Thoracic aorta (tissue), 2 donors: Measurements from ENCODE around the gene MAGI1. TPM values are rescaled to one million over a fixed set of nuclear protein-coding genes. Genes with fewer than 3 reads are reported as not detected.

Experiments
- ATAC-seq: fragments of 150-250 bp; one replicate; pipeline ENCODE4 v1.8.0; 2017; ENCODE audit warnings: low read depth; ENCODE audit not compliant: insufficient number of reproducible peaks, low FRiP score
- DNase-seq: peaks from one replicate; pipeline ENCODE4 v3.0.0-alpha.2; 2020; ENCODE audit warnings: low spot score
- H3K27ac ChIP-seq, 2 donors: fragments of 200-600 bp; sonication (generic); 1 replicate in 1 of 2; 2 replicates in 1 of 2; pipeline ENCODE4 v1.5.1; 2016; ENCODE audit warnings: mild to moderate bottlenecking in 2 of 2, moderate library complexity in 2 of 2
- H3K27me3 ChIP-seq: fragments of 200-600 bp; sonication (generic); replicated peaks from 2 replicates; pipeline ENCODE4 v1.6.0; 2016; ENCODE audit warnings: mild to moderate bottlenecking; ENCODE audit not compliant: insufficient read depth
- H3K36me3 ChIP-seq: fragments of 200-600 bp; sonication (generic); one replicate; pipeline ENCODE4 v1.5.1; 2016
- H3K4me1 ChIP-seq, 2 donors: fragments of 200-600 bp; sonication (generic); 1 replicate in 1 of 2; 2 replicates in 1 of 2; pipeline versions ENCODE4 v1.5.1 to v1.6.0; 2016; ENCODE audit warnings: low read depth in 2 of 2, mild to moderate bottlenecking in 1 of 2; ENCODE audit not compliant: control insufficient read depth in 1 of 2
- H3K4me3 ChIP-seq: fragments of 200-600 bp; sonication (generic); 2 replicates; pipeline ENCODE4 v1.5.1; 2016; ENCODE audit warnings: mild to moderate bottlenecking
- H3K9me3 ChIP-seq: fragments of 200-600 bp; sonication (generic); 2 replicates; pipeline ENCODE4 v1.5.1; 2016
- CTCF ChIP-seq: fragments of 200-600 bp; sonication (generic); IDR thresholded peaks from one replicate; pipeline ENCODE4 v1.5.1; 2019; ENCODE audit warnings: antibody characterized with exemption
- total RNA-seq, 2 donors: library from RNA; depleted of rRNA; stranded (reverse); fragments of >200 nt; gene quantifications; one replicate each; pipeline versions ENCODE4 v1.1.0 to v1.2.3, GENCODE V29; 2016

The MAGI1 gene
- total RNA-seq, 2 donors from 2014 or later = 48.2 to 88.5 TPM

DNA sequence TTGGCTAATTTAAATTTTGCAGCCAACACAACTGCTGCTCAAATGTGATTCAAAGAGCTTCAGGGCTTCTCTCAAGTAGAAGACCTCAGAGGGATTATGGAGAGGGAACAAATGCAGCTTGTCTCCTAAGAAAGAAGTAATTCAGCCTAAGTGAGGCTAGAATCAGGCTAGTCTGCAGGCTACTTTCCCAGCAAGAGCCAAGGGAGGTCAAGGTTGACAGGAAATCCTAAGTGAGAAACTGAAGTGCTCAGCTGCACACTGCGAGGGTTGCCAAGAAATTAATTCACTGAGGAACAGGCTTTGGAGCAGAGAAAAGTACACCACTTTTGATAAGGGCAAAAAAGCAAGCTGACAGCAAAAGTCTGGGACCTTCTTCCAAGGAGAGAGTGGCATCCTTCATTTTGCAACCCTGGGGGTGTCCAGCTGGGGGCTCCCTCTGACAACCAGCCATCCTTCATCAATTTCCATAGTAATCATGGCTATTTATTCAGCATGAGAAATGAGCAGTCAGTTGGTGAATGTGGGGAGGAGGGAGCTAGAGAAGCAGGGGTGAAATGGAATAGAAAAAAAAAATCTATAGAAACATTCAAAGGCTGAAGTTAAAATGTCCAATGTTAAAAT is 704.6 kb downstream of the MAGI1 start:
- TF ChIP-seq CTCF = no peak
- Histone ChIP-seq H3K27ac (no peak overlapping the region), H3K4me3 (no peak overlapping the region), H3K9me3 (no peaks in the 10 kb centered on the region), H3K27me3 (no peaks in the 10 kb centered on the region), H3K4me1 (no peaks in the 10 kb centered on the region), H3K36me3 (no peaks in the 10 kb centered on the region)
- ATAC-seq (no peak), DNase-seq (no peak)

DNA sequence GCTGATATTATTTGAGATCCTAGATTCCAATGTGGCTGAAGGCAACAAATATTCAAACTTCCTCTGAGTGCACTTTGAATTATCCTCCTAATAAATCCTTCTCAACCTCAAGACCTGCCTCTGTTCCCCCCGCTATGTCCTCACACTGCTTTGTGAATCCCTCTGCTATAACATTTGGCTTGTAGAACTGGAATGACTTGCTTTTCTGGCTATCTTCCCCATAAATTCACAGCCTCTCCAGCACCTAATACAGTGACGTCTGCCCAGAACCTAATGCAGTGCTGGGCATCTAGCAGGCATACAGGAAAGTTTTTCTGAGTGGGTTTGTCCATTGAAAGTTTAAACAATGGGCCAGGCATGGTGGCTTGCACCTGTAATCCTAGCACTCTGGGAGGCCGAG is 707.0 kb downstream of the MAGI1 start:
- H3K4me1 ChIP-seq = no peaks in the 10 kb centered on the region
- DNase-seq (no peak), ATAC-seq (no peak)
- H3K27me3 ChIP-seq = no peaks in the 10 kb centered on the region
- H3K9me3 ChIP-seq = no peaks in the 10 kb centered on the region
- TF ChIP-seq CTCF = no peak
- no peak overlapping the region for H3K4me3 ChIP-seq
- H3K27ac ChIP-seq = no peak overlapping the region
- no peaks in the 10 kb centered on the region for H3K36me3 ChIP-seq

GRCh38 chr3:65330072-65330471 is 708.6 kb downstream of the MAGI1 start:
- Histone ChIP-seq H3K36me3 (no peaks in the 10 kb centered on the region), H3K4me3 (no peak overlapping the region), H3K4me1 (no peaks in the 10 kb centered on the region), H3K27me3 (no peaks in the 10 kb centered on the region), H3K27ac (no peak overlapping the region), H3K9me3 (no peaks in the 10 kb centered on the region)
- TF ChIP-seq CTCF = no peak
- DNase-seq (no peak), ATAC-seq (no peak)

DNA sequence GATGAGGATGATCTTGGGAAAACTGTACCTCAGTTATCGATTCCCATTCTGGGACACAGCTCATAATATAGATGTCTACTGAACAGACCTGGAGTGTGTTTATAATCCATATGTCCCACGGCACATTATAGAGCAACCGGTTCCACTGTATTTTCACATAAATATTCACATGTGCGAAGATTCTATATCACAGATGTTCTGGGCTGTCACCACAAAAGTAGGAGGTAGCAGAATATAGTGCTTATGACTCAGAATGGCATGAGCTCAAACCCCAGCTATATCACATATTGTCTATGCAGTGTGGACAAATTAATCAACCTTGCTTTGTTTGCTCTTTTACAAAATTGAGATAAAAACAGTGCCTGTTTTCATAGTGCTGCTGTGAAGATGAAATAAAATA is 710.6 kb downstream of the MAGI1 start:
- DNase-seq (no peak), ATAC-seq (no peak)
- H3K36me3 ChIP-seq = no peaks in the 10 kb centered on the region
- no peak overlapping the region for H3K27ac ChIP-seq
- H3K9me3 ChIP-seq = no peaks in the 10 kb centered on the region
- no peaks in the 10 kb centered on the region for H3K27me3 ChIP-seq
- H3K4me1 ChIP-seq = no peaks in the 10 kb centered on the region
- no peak overlapping the region for H3K4me3 ChIP-seq
- TF ChIP-seq CTCF = no peak

- DNase-seq (no peak), ATAC-seq (no peak)
- Histone ChIP-seq H3K4me3 (no peak overlapping the region), H3K9me3 (no peaks in the 10 kb centered on the region), H3K27me3 (no peaks in the 10 kb centered on the region), H3K36me3 (no peaks in the 10 kb centered on the region), H3K4me1 (no peaks in the 10 kb centered on the region), H3K27ac (no peak overlapping the region)
- TF ChIP-seq CTCF = no peak
These were observed 712.1 kb downstream of the MAGI1 start for GRCh38 chr3:65326574-65326973.
